MM.1S (cell line): ENCODE results near the gene ZNF653.

ENCODE experiments used
- DNase-seq: peaks from one replicate; pipeline ENCODE4 v3.0.0-alpha.2; 2015
- H2AFZ ChIP-seq: fragments of 300-600 bp; sonication (generic); 2 replicates; pipeline ENCODE4 v1.6.0; 2016; ENCODE audit warnings: antibody characterized with exemption, low read length
- H3F3A ChIP-seq: fragments of 300-600 bp; sonication (generic); 2 replicates; pipeline ENCODE4 v1.6.1; 2016; ENCODE audit warnings: mild to moderate bottlenecking, antibody characterized with exemption, low read length, moderate library complexity, mixed read lengths; ENCODE audit not compliant: insufficient read depth
- H3K27ac ChIP-seq: fragments of 300-600 bp; sonication (generic); 2 replicates; pipeline ENCODE4 v1.5.1; 2016; ENCODE audit warnings: mild to moderate bottlenecking, low read length
- H3K27me3 ChIP-seq: fragments of 300-600 bp; sonication (generic); replicated peaks from 2 replicates; pipeline ENCODE4 v1.6.0; 2016; ENCODE audit warnings: low read length; ENCODE audit not compliant: insufficient read depth
- H3K36me3 ChIP-seq: fragments of 300-600 bp; sonication (generic); replicated peaks from 2 replicates; pipeline ENCODE4 v1.6.1; 2016; ENCODE audit warnings: mild to moderate bottlenecking, low read length, mixed read lengths; ENCODE audit not compliant: insufficient read depth
- H3K4me1 ChIP-seq: fragments of 300-600 bp; sonication (generic); 2 replicates; pipeline ENCODE4 v1.6.1; 2016; ENCODE audit warnings: low read length, mixed read lengths
- H3K4me2 ChIP-seq: fragments of 300-600 bp; sonication (generic); 2 replicates; pipeline ENCODE4 v1.6.0; 2016; ENCODE audit warnings: low read depth, low read length
- H3K4me3 ChIP-seq: fragments of 300-600 bp; sonication (generic); 2 replicates; pipeline ENCODE4 v1.5.1; 2016; ENCODE audit warnings: low read length, mixed read lengths
- H3K79me2 ChIP-seq: fragments of 300-600 bp; sonication (generic); 2 replicates; pipeline ENCODE4 v1.6.1; 2016; ENCODE audit warnings: mixed run types, low read length, mixed read lengths
- H3K9ac ChIP-seq: fragments of 300-600 bp; sonication (generic); 2 replicates; pipeline ENCODE4 v1.6.1; 2016; ENCODE audit warnings: low read length, mixed read lengths
- H3K9me2 ChIP-seq: fragments of 300-600 bp; sonication (generic); replicated peaks from 2 replicates; pipeline ENCODE4 v1.6.1; 2016; ENCODE audit warnings: mild to moderate bottlenecking, low read length, mixed read lengths; ENCODE audit not compliant: insufficient read depth
- H3K9me3 ChIP-seq: fragments of 300-600 bp; sonication (generic); replicated peaks from 2 replicates; pipeline ENCODE4 v1.6.1; 2016; ENCODE audit warnings: mild to moderate bottlenecking, low read length, mixed read lengths; ENCODE audit not compliant: insufficient read depth
- H4K20me1 ChIP-seq: fragments of 300-600 bp; sonication (generic); 2 replicates; pipeline ENCODE4 v1.6.1; 2016; ENCODE audit warnings: mild to moderate bottlenecking, low read length, moderate library complexity, mixed read lengths; ENCODE audit not compliant: insufficient read depth
- EZH2 ChIP-seq: fragments of 300-600 bp; sonication (generic); optimal IDR thresholded peaks from 2 replicates; pipeline ENCODE3; 2017; ENCODE audit warnings: low read depth, mild to moderate bottlenecking, antibody characterized with exemption, low read length, mixed read lengths
- EZH2phosphoT487 ChIP-seq: fragments of 300-600 bp; sonication (generic); IDR thresholded peaks from 2 replicates; pipeline ENCODE4 v1.6.1; 2018; ENCODE audit warnings: antibody characterized with exemption, low read length
- TF ChIP-seq, protein P1 (sequence below): fragments of 300-600 bp; sonication (generic); IDR thresholded peaks from 2 replicates; pipeline ENCODE4 v1.5.1; 2016; ENCODE audit warnings: antibody characterized with exemption, low read length, mixed read lengths

The ZNF653 gene

GRCh38 chr19:11530432-11530831, 24.8 kb upstream of the ZNF653 start:
- H3K27me3 ChIP-seq: peaks cover 15% of the 10 kb centered on the region
- no peaks in the 10 kb centered on the region for H3K36me3 ChIP-seq
- no peaks in the 10 kb centered on the region for H4K20me1 ChIP-seq
- H3K4me1 ChIP-seq: peaks cover under 1% of the 10 kb centered on the region; the same call in 1 of the 2 replicates
- H3K9ac ChIP-seq: no peak overlapping the region
- H3K9me2 ChIP-seq: no peaks in the 10 kb centered on the region
- peaks cover 16% of the 10 kb centered on the region for H3K79me2 ChIP-seq
- DNase-seq: peak; percentile 68
- H3K9me3 ChIP-seq: no peaks in the 10 kb centered on the region
- no peak overlapping the region for H3K4me2 ChIP-seq
- peaks cover 4% of the 10 kb centered on the region; the same call in 1 of the 2 replicates for H3F3A ChIP-seq
- TF ChIP-seq EZH2 (no peak), EZH2phosphoT487 (no peak)
- TF ChIP-seq, protein P1, sequence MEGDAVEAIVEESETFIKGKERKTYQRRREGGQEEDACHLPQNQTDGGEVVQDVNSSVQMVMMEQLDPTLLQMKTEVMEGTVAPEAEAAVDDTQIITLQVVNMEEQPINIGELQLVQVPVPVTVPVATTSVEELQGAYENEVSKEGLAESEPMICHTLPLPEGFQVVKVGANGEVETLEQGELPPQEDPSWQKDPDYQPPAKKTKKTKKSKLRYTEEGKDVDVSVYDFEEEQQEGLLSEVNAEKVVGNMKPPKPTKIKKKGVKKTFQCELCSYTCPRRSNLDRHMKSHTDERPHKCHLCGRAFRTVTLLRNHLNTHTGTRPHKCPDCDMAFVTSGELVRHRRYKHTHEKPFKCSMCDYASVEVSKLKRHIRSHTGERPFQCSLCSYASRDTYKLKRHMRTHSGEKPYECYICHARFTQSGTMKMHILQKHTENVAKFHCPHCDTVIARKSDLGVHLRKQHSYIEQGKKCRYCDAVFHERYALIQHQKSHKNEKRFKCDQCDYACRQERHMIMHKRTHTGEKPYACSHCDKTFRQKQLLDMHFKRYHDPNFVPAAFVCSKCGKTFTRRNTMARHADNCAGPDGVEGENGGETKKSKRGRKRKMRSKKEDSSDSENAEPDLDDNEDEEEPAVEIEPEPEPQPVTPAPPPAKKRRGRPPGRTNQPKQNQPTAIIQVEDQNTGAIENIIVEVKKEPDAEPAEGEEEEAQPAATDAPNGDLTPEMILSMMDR: peak; percentile 31
- H2AFZ ChIP-seq: no peak overlapping the region
- no peak overlapping the region for H3K4me3 ChIP-seq
- H3K27ac ChIP-seq: no peak overlapping the region

DNA sequence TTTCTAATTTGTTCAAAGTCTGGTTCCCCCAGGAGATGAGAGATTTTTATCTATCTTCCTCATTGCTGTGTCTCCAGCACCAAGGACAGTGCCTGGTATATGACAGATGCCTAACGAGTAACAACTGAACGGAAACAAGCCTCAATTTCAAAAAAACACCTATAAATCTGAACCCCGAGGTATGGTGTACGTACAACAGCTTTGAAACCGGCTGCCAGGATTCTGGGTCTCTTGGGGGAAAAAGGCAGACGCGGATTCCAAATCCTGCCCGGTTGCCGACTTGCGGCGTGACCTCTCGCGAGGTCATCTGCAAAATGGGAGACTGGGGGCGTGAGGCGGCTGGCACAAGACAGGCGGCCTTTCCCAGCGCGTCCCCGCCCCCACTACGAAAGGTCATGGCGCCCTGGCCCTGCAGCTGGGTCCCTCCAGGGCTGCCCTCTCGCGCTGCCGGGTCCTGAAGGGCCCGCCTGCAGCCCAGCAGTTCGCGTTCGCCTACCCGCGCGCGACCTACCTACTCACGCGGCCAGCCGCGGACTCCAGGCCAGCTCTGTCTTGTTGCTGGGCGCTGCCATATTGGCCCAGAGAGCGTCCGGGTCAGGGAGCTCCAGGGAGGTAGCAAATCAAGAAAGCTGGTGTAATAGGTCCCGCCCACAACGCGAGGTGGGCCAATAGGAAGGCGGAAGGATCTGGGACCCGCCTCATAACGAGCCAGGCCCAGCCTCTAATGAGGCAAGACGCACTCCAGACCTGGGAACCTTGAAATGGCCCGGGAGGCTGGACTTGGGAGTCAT, 23.1 kb upstream of the ZNF653 start, which contains the start of gene ECSIT:
ECSIT (minus strand) TSS at position 584 of the 791 bp plus-strand sequence. CDS start 9,964 bp downstream, outside the sequence.
- Histone ChIP-seq H3K4me1 (no peaks in the 10 kb centered on the region), H4K20me1 (no peaks in the 10 kb centered on the region), H3K9me2 (no peaks in the 10 kb centered on the region), H3K4me3 (peak within 1 kb of the TSS; percentile 90), H3F3A (no peaks in the 10 kb centered on the region), H3K79me2 (peaks cover 16% of the 10 kb centered on the region), H3K36me3 (no peaks in the 10 kb centered on the region), H3K4me2 (peak within 1 kb of the TSS; percentile 75), H3K9me3 (no peaks in the 10 kb centered on the region), H3K27ac (peak within 1 kb of the TSS; percentile 67; the same call in 1 of the 2 replicates), H2AFZ (peak within 1 kb of the TSS; percentile 62), H3K9ac (peak within 1 kb of the TSS; percentile 75), H3K27me3 (no peaks in the 10 kb centered on the region)
- TF ChIP-seq EZH2phosphoT487 (no peak), EZH2 (no peak)
- TF ChIP-seq, protein P1: no peak
- DNase-seq: peak; percentile 96

DNA sequence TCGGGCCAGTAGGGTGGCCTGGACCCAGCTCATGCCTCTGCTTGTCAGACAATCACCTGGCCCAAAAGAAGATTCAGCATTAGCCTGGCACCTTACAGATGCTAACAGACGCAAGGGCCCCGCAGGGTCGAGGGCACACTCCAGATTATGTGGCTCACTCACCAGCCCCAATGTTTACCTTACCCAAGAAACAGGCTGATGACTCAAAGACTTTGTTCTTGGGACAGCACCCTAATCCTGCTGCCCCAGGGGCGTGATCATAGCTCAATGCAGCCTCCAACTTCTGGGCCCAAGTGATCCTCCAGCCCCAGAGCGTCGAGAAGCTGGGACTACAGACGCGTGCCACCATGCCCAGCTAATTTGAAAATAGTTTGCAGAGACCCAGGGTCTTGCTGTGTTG, 13.5 kb upstream of the ZNF653 start:
- no peak for TF ChIP-seq EZH2phosphoT487
- TF ChIP-seq, protein P1: no peak
- TF ChIP-seq EZH2: no peak

More for the DNA sequence above, 13.5 kb upstream of the ZNF653 start:
- Histone ChIP-seq H3K79me2 (no peaks in the 10 kb centered on the region), H3K9ac (no peak overlapping the region), H3K4me3 (no peak overlapping the region), H3K36me3 (no peaks in the 10 kb centered on the region), H3K9me2 (no peaks in the 10 kb centered on the region), H3K27me3 (no peaks in the 10 kb centered on the region), H3K4me2 (no peak overlapping the region), H3F3A (no peaks in the 10 kb centered on the region), H2AFZ (no peak overlapping the region), H3K27ac (no peak overlapping the region), H3K4me1 (no peaks in the 10 kb centered on the region), H4K20me1 (no peaks in the 10 kb centered on the region), H3K9me3 (no peaks in the 10 kb centered on the region)
- DNase-seq: no peak
